Small intestine (tissue), 7 donors: ENCODE results near the gene ATP6V1C2. TPM values are rescaled to one million over a fixed set of nuclear protein-coding genes. Genes with fewer than 3 reads are reported as not detected.
"Not testable (repeated sequence)": the region's sequence is repeated elsewhere in the genome, so short reads cannot be mapped to it uniquely, and the experiment has no call there.

Source experiments
- DNase-seq, 2 donors: peaks; one replicate each; pipeline versions ENCODE4 v3.0.0 to v3.0.0-alpha.2; 2013
- FAIRE-seq: peaks from 2 replicates; lab custom pipeline; 2012; peaks lifted over from hg19 to GRCh38; lab: Jason Lieb, UNC
- H3K27ac ChIP-seq, 3 donors: one replicate each; pipeline ENCODE4 v1.5.1; 2013; ENCODE audit warnings: low read length in 2 of 3, mild to moderate bottlenecking in 2 of 3, control low read depth in 1 of 3, inconsistent platforms in 1 of 3, low read depth in 1 of 3, moderate library complexity in 1 of 3
- H3K27me3 ChIP-seq, 3 donors: one replicate each; pipeline ENCODE4 v1.6.1; 2013; ENCODE audit warnings: low read length in 3 of 3, inconsistent platforms in 1 of 3; ENCODE audit not compliant: control insufficient read depth in 3 of 3, insufficient read depth in 3 of 3
- H3K36me3 ChIP-seq, 3 donors: one replicate each; pipeline ENCODE4 v1.6.1; 2013; ENCODE audit warnings: low read length in 3 of 3, inconsistent platforms in 1 of 3, low read depth in 1 of 3, mild to moderate bottlenecking in 1 of 3, moderate library complexity in 1 of 3; ENCODE audit not compliant: control insufficient read depth in 3 of 3, insufficient read depth in 2 of 3
- H3K4me1 ChIP-seq, 3 donors: one replicate each; pipeline ENCODE4 v1.6.1; 2013; ENCODE audit warnings: low read length in 2 of 3, inconsistent platforms in 1 of 3, low read depth in 1 of 3, mild to moderate bottlenecking in 1 of 3, moderate library complexity in 1 of 3; ENCODE audit not compliant: control insufficient read depth in 3 of 3, insufficient read depth in 2 of 3
- H3K4me3 ChIP-seq, 3 donors: one replicate each; pipeline ENCODE4 v1.5.1; 2013; ENCODE audit warnings: low read length in 3 of 3, control low read depth in 1 of 3, inconsistent platforms in 1 of 3, low read depth in 1 of 3, mild to moderate bottlenecking in 1 of 3, moderate library complexity in 1 of 3
- H3K9me3 ChIP-seq, 2 donors: one replicate each; pipeline ENCODE4 v1.6.1; 2013; ENCODE audit warnings: low read depth in 1 of 2, low read length in 1 of 2; ENCODE audit not compliant: control insufficient read depth in 2 of 2, insufficient read depth in 1 of 2
- WGBS, 3 donors: extraction: QIAGEN DNeasy Blood & Tissue Kit; methylation state at CpG; one replicate each; pipeline ENCODE4 v1.1.7; 2013; 5-methylcytosine and 5-hydroxymethylcytosine counted together
- polyA plus RNA-seq, 4 donors: library from polyadenylated mRNA; stranded (reverse) in 3 of 4; unstranded in 1 of 4; fragments of 200-250 nt in 3 of 4; fragments of 120-200 nt in 1 of 4; gene quantifications; one replicate each; pipeline versions ENCODE4 v1.2.1 to v1.2.3, GENCODE V29; 2013
- donor health status: healthy with polysubstance abuse.
- donor health status: control.
- donor health status: control.
- donor health status: Bipolar disorder and iron deficiency.
- donor health status: healthy.

The ATP6V1C2 gene
- polyA plus RNA-seq, 4 donors: 0.22 to 3.6 (median 0.92) TPM

- 47 to 54% (median 53%) methylated on average over 37 of the region's 37 CpGs for WGBS, 3 donors
- H3K9me3 ChIP-seq, DNase-seq, H3K27me3 ChIP-seq, FAIRE-seq, H3K36me3 ChIP-seq: not testable (repeated sequence)
- peak overlapping the region in 2 of 3 donors; percentile 57 to 60 for H3K27ac ChIP-seq
- H3K4me3 ChIP-seq: peak overlapping the region; percentile 63 to 97 (median 80)
- H3K4me1 ChIP-seq: peaks cover 3 to 17% (median 9%) of the 10 kb centered on the region in 3 donors
These were observed 92.0 kb downstream of the ATP6V1C2 start for GRCh38 chr2:10813163-10814138.

DNA sequence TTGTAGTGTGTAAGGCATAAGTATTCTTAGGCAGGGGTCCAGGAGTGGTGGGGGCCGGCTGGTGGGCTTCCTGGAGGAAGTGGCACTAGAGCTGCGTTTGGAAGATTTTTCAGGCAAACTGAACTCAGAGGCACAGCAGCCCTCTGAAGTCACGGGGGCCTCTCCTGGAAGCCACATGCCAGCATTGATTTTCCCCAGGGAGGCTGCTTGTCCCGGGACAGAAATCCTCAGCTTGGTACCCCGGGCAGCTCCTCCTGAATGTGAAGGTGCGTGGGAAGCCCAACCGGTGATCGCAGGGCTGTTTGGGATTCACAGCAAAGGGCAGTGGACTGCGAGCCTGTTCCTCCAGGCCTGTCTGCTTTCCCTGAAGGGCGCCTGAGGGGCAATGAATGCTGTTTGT is 92.7 kb downstream of the ATP6V1C2 start:
- Histone ChIP-seq H3K4me1 (peaks cover 3 to 17% (median 9%) of the 10 kb centered on the region in 3 donors), H3K36me3 (peaks cover 0 to 3% (median 0%) of the 10 kb centered on the region in 3 donors), H3K27ac (no peak overlapping the region), H3K4me3 (no peak overlapping the region), H3K27me3 (peaks cover 0 to 4% (median 0%) of the 10 kb centered on the region in 3 donors), H3K9me3 (no peaks in the 10 kb centered on the region)
- FAIRE-seq (no peak), DNase-seq (no peak)
- 70 to 77% (median 71%) methylated on average over 10 of the region's 10 CpGs for WGBS, 3 donors

GRCh38 chr2:10814571-10815331 is 93.3 kb downstream of the ATP6V1C2 start:
- WGBS, 3 donors: 72 to 76% (median 73%) methylated on average over 16 of the region's 16 CpGs
- H3K4me3 ChIP-seq: no peak overlapping the region
- no peaks in the 10 kb centered on the region for H3K9me3 ChIP-seq
- peaks cover 3 to 17% (median 9%) of the 10 kb centered on the region in 3 donors for H3K4me1 ChIP-seq
- H3K27me3 ChIP-seq: peaks cover 0 to 4% (median 0%) of the 10 kb centered on the region in 3 donors
- no peak for FAIRE-seq
- H3K36me3 ChIP-seq: no peaks in the 10 kb centered on the region
- no peak overlapping the region for H3K27ac ChIP-seq
- peak in 1 of 2 donors; percentile 30 for DNase-seq

GRCh38 chr2:10817413-10817812 is 96.0 kb downstream of the ATP6V1C2 start:
- no peak for DNase-seq

DNA sequence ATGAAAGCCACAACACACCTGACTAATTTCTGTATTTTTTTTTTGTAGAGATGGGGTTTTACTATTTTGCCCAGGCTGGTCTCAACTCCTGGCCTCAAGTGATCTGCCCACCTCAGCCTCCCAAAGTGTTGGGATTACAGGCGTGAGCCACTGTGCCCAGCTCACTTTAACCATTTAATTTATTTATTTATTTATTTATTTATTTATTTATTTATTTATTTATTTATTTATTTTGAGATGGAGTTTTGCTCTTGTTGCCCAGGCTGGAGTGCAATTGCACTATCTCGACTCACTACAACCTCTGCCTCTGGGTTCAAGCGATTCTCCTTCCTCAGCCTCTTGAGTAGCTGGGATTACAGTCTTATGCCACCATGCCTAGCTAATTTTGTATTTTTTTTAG is 96.9 kb downstream of the ATP6V1C2 start:
- not testable (repeated sequence) for H3K9me3 ChIP-seq, H3K4me3 ChIP-seq, DNase-seq, H3K27ac ChIP-seq, H3K4me1 ChIP-seq, FAIRE-seq, H3K36me3 ChIP-seq, H3K27me3 ChIP-seq
- 89 to 97% (median 92%) methylated on average over 3 of the region's 3 CpGs for WGBS, 3 donors

More at GRCh38 chr2:10817413-10817812, 96.0 kb downstream of the ATP6V1C2 start:
- no peak overlapping the region for H3K4me3 ChIP-seq
- peaks cover 0 to 8% (median 0%) of the 10 kb centered on the region in 3 donors for H3K27me3 ChIP-seq
- H3K9me3 ChIP-seq: no peaks in the 10 kb centered on the region
- H3K27ac ChIP-seq: no peak overlapping the region
- no peak for FAIRE-seq
- H3K36me3 ChIP-seq: no peaks in the 10 kb centered on the region
- peaks cover 0 to 9% (median 0%) of the 10 kb centered on the region in 3 donors for H3K4me1 ChIP-seq
- WGBS, 3 donors: 39 to 56% (median 54%) methylated on average over 5 of the region's 5 CpGs

DNA sequence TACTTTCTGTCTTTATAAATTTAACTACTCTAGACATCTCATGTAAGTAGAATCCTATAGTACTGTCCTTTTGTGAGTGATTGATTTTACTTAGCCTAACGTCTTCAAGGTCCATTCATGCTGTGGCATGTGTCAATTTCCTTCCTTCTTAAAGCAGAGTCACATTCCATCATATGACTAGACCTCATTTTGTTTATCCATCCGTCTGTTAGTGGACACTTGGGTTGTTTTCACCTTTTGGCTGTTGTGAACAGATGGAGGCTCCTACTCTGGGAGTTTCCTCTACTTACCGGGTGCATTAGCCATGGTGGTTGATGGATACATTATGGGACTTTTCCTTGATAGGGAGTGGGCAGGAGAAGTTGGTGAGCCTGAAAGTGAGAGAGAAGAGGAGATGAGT is 97.6 kb downstream of the ATP6V1C2 start:
- Histone ChIP-seq H3K4me1 (peaks cover 0 to 5% (median 0%) of the 10 kb centered on the region in 3 donors), H3K36me3 (no peaks in the 10 kb centered on the region), H3K27ac (no peak overlapping the region), H3K4me3 (no peak overlapping the region), H3K27me3 (peaks cover 0 to 8% (median 0%) of the 10 kb centered on the region in 3 donors), H3K9me3 (no peaks in the 10 kb centered on the region)
- DNase-seq (no peak), FAIRE-seq (no peak)
- 74 to 85% (median 85%) methylated on average over 3 of the region's 3 CpGs for WGBS, 3 donors

DNA sequence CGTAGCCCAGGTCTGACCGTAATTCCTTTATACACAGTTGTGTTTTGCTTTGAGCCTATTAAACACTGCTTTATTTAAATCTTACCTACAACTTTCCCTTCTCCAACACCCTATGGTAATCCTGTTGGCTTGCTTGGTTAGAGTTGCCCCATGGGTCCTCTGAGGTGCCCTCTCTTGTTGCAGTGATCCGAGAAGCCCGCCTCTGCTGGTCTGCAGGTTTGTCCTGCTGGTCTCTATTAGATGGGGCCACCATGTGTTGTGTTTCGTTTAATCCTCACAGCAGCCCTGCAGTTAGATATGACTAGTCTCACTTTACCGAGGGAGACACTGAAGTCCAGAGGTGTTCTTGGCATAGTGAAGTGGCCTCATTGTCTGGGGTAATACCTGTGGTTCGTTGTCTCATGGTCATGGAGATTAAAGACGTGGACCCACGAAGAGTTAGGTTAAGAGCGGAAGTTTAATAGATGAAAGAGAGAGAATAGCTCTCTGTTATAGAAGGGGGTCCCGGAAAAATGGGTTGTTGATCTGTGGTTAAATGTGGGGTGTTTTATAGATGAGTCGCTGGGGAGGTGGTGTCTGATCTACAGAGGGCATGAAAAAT is 98.4 kb downstream of the ATP6V1C2 start:
- Histone ChIP-seq H3K36me3 (no peaks in the 10 kb centered on the region), H3K9me3 (no peaks in the 10 kb centered on the region), H3K27ac (no peak overlapping the region), H3K4me3 (no peak overlapping the region), H3K27me3 (peaks cover 0 to 8% (median 2%) of the 10 kb centered on the region in 3 donors), H3K4me1 (no peaks in the 10 kb centered on the region)
- FAIRE-seq (no peak), DNase-seq (no peak)
- WGBS, 3 donors: 91% methylated on average over 12 of the region's 12 CpGs

GRCh38 chr2:10820562-10820961 is 99.1 kb downstream of the ATP6V1C2 start:
- Histone ChIP-seq H3K4me1 (no peaks in the 10 kb centered on the region), H3K36me3 (no peaks in the 10 kb centered on the region), H3K4me3 (no peak overlapping the region), H3K27me3 (peaks cover 0 to 8% (median 2%) of the 10 kb centered on the region in 3 donors), H3K9me3 (no peaks in the 10 kb centered on the region), H3K27ac (no peak overlapping the region)
- 59 to 73% (median 61%) methylated on average over 8 of the region's 8 CpGs for WGBS, 3 donors
- DNase-seq (no peak), FAIRE-seq (no peak)
